Measurements from ENCODE around the gene HSD3B1. TPM values are rescaled to one million over a fixed set of nuclear protein-coding genes. Genes with fewer than 3 reads are reported as not detected.

Gene HSD3B1
- total RNA-seq, 4 donors from 2014 or later, result not detected

DNA sequence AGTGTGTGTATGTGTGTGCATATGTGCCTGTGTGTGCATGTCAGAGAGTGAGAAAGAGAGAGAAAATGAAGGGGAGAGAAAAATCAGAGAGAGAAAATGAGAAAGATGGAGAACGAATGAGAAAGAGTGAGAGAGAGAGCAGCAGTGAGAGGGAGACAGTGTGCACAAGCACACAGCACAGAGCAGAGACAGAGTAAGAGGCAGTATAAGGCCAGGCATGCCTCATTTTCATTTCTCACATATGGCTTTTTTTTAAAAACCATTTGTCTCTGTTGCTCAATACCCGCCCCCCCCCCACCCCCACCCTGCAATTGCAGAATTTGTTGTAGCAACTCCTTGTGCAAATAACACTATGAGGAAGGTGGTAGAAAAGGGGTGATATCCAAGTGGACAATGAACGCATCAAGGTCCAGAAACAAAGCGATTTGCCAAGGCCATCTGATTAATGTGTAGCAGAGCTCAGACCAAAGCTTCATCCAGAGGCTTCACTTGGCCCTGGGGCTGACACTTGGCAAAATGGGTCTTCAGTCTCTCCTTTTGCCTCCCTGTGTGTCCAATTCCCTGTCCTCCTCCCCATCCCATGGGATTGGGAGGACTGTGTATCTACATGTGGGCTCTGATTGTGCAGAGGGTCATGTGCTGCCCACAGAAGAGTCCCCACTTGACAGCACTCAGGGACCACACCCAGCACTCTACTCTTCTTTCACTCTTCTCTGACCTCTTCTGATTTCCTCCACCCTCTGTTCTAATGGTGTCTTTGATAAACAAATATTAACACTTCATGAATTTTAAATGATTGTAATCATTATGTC lies 38.9 kb upstream of the HSD3B1 start:
- 53 to 61% methylated on average over 4 of the region's 4 CpGs for WGBS, 2 donors
- no peaks in the 10 kb centered on the region for H3K4me1 ChIP-seq
- no peaks in the 10 kb centered on the region for H3K27me3 ChIP-seq
- H3K27ac ChIP-seq, result no peak overlapping the region
- no peak for DNase-seq
- intact Hi-C loops (cut with DNase I), result no loop called here
- TF ChIP-seq POLR2A (IDR thresholded peaks at IDR 0.05), result no peak
- TF ChIP-seq, protein P1, sequence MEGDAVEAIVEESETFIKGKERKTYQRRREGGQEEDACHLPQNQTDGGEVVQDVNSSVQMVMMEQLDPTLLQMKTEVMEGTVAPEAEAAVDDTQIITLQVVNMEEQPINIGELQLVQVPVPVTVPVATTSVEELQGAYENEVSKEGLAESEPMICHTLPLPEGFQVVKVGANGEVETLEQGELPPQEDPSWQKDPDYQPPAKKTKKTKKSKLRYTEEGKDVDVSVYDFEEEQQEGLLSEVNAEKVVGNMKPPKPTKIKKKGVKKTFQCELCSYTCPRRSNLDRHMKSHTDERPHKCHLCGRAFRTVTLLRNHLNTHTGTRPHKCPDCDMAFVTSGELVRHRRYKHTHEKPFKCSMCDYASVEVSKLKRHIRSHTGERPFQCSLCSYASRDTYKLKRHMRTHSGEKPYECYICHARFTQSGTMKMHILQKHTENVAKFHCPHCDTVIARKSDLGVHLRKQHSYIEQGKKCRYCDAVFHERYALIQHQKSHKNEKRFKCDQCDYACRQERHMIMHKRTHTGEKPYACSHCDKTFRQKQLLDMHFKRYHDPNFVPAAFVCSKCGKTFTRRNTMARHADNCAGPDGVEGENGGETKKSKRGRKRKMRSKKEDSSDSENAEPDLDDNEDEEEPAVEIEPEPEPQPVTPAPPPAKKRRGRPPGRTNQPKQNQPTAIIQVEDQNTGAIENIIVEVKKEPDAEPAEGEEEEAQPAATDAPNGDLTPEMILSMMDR (IDR thresholded peaks at IDR 0.05), result no peak
- H3K9me3 ChIP-seq, result no peaks in the 10 kb centered on the region
- no peaks in the 10 kb centered on the region for H3K36me3 ChIP-seq
- no peak overlapping the region for H3K4me3 ChIP-seq (replicated peaks in 1 of 3)

DNA sequence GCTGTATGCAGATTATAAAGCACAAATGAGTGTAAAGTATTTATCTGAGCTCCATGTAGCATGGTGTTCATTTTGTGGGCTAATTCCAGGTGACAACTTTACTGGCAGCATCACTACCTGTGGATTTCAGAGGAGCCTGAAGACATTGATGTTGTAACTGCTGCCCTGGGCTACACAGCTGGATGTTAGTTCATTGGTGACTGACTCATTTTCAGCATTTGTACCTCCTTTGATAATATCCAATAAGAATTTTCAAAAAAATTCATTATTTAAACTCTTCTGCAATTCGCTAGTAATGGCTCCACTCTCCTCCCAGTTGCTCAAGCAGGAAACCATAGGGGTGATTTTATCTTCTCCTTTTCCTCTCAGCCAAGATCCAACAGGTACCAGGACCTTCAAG lies 37.3 kb upstream of the HSD3B1 start:
- TF ChIP-seq, protein P1 (IDR thresholded peaks at IDR 0.05), result no peak
- no peak for TF ChIP-seq POLR2A (IDR thresholded peaks at IDR 0.05)
- Histone ChIP-seq H3K4me1 (no peaks in the 10 kb centered on the region), H3K36me3 (no peaks in the 10 kb centered on the region), H3K4me3 (replicated peaks in 1 of 3) (no peak overlapping the region), H3K9me3 (no peaks in the 10 kb centered on the region), H3K27me3 (no peaks in the 10 kb centered on the region), H3K27ac (no peak overlapping the region)
- 79 to 82% methylated on average over 1 of the region's 1 CpG for WGBS, 2 donors
- intact Hi-C loops (cut with DNase I), result no loop called here
- DNase-seq, result no peak

DNA sequence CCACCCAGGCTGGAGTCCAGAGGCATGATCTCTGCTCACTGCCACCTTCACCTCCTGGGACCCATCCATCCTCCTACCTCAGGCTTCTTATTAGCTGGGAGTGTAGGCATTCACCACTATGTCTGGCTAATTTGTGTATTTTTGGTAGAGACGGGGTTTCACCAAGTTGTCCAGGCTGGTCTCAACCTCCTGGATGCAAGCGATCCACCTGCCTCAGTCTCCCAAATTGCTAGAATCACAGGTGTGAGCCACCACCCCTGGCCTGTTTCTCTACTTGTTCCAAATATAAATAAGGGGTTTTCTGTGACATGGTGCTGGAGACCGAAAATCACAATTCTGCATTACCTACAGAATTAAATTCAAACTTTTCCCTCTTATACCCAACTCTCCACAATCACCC lies 36.6 kb upstream of the HSD3B1 start:
- TF ChIP-seq, protein P1 (IDR thresholded peaks at IDR 0.05), result no peak
- TF ChIP-seq POLR2A (IDR thresholded peaks at IDR 0.05), result no peak
- Histone ChIP-seq H3K27ac (no peak overlapping the region), H3K4me1 (no peaks in the 10 kb centered on the region), H3K4me3 (replicated peaks in 1 of 3) (no peak overlapping the region), H3K9me3 (no peaks in the 10 kb centered on the region), H3K36me3 (no peaks in the 10 kb centered on the region), H3K27me3 (no peaks in the 10 kb centered on the region)
- intact Hi-C loops (cut with DNase I), result no loop called here
- WGBS, 2 donors, result 82 to 96% methylated on average over 3 of the region's 3 CpGs
- DNase-seq, result no peak

DNA sequence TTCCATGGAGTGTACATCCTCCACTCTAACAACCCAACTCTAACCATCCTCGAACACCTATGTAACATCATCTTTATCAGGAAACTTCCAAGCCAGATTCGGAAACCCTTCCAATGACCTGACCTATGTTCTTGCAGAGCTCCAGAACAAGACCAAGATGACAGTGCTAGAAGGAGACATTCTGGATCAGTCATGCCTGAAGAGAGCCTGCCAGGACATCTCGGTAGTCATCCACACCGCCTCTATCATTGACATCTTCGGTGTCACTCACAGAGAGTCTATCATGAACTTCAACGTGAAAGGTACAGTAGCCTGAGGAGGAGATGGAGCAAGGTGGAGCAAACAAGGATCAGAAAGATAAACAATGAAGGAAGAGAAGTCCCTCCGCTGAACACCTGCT lies 36.1 kb upstream of the HSD3B1 start:
- 76 to 86% methylated on average over 7 of the region's 7 CpGs for WGBS, 2 donors
- Histone ChIP-seq H3K36me3 (no peaks in the 10 kb centered on the region), H3K4me1 (no peaks in the 10 kb centered on the region), H3K27me3 (no peaks in the 10 kb centered on the region), H3K27ac (no peak overlapping the region), H3K9me3 (no peaks in the 10 kb centered on the region), H3K4me3 (replicated peaks in 1 of 3) (no peak overlapping the region)
- DNase-seq, result no peak
- TF ChIP-seq, protein P1 (IDR thresholded peaks at IDR 0.05), result no peak
- no peak for TF ChIP-seq POLR2A (IDR thresholded peaks at IDR 0.05)
- intact Hi-C loops (cut with DNase I), result no loop called here

DNA sequence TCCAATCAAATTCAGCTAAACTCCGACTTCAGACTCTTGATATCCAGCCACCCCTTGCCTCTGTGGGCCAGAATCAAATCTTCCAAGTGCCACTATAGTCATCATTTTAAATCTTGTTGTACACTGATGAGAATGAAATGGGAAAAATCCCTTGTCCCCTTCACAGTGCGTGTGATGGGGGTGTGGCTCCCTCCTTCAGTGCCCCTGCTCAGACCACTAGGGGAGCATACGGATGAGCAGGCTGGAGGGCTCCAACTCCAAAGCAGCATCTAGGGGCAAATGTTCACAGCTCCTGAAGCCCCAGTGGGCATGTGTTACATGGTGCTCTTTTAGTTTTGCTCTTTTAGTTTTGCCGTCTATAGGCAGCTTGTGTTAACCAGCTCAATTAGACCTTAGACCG lies 35.4 kb upstream of the HSD3B1 start:
- H3K4me3 ChIP-seq (replicated peaks in 1 of 3), result no peak overlapping the region
- TF ChIP-seq POLR2A (IDR thresholded peaks at IDR 0.05), result no peak
- TF ChIP-seq, protein P1 (IDR thresholded peaks at IDR 0.05), result no peak
- intact Hi-C loops (cut with DNase I), result no loop called here
- WGBS, 2 donors, result 95 to 96% methylated on average over 4 to 5 of the region's 5 CpGs
- no peaks in the 10 kb centered on the region for H3K4me1 ChIP-seq
- no peaks in the 10 kb centered on the region for H3K36me3 ChIP-seq
- no peak overlapping the region for H3K27ac ChIP-seq
- no peaks in the 10 kb centered on the region for H3K27me3 ChIP-seq
- no peak for DNase-seq
- no peaks in the 10 kb centered on the region for H3K9me3 ChIP-seq

Data from thyroid gland (tissue), 4 donors.